ENCODE results near the gene GPRC5D.

DNA sequence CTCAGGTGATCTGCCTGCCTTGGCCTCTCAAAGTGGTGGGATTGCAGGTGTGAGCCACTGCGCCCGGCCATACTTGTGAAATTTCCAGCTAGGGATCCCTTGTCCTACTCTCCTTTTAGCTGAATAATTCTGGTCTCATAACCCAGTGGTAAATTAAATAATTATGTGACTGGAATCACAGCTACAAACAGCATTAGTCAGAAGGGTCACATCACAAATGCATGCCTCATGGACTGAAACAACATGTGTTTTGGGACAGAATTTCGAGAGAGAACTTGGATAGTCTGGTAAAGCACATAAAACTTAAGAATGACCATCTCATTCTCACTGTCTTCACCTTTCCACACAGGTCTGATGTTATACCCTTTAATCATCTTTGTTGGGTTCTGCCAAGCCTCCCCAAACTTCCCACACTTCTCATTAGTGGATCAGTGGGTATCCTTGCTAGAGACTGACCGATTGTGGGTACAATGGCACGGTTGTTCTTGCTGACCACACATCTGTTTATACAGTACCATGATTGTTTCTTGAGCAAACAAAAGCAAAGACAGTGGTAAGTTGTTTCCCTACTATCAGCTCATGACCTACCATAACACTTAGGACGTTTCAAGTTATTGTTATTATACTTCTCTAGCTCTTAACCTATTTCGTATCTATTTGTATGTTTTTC is 5.1 kb downstream of the GPRC5D start:
- TF ChIP-seq, protein P1, sequence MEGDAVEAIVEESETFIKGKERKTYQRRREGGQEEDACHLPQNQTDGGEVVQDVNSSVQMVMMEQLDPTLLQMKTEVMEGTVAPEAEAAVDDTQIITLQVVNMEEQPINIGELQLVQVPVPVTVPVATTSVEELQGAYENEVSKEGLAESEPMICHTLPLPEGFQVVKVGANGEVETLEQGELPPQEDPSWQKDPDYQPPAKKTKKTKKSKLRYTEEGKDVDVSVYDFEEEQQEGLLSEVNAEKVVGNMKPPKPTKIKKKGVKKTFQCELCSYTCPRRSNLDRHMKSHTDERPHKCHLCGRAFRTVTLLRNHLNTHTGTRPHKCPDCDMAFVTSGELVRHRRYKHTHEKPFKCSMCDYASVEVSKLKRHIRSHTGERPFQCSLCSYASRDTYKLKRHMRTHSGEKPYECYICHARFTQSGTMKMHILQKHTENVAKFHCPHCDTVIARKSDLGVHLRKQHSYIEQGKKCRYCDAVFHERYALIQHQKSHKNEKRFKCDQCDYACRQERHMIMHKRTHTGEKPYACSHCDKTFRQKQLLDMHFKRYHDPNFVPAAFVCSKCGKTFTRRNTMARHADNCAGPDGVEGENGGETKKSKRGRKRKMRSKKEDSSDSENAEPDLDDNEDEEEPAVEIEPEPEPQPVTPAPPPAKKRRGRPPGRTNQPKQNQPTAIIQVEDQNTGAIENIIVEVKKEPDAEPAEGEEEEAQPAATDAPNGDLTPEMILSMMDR (conservative IDR thresholded peaks at IDR 0.05 in 1 of 2, IDR thresholded peaks at IDR 0.05 in 1 of 2; ENCODE audit: low read depth in 1 of 2, low read length in 2 of 2) = no peak
- no peak for TF ChIP-seq EZH2 (IDR thresholded peaks at IDR 0.05; ENCODE audit: low read length, missing control alignments)

All from fibroblast of lung (primary cell).